ENCODE data around the gene IMPDH1. TPM values are rescaled to one million over a fixed set of nuclear protein-coding genes. Genes with fewer than 3 reads are reported as not detected.

Gene IMPDH1
- total RNA-seq, 1 donor from 2014 or later: 81.7 TPM

DNA sequence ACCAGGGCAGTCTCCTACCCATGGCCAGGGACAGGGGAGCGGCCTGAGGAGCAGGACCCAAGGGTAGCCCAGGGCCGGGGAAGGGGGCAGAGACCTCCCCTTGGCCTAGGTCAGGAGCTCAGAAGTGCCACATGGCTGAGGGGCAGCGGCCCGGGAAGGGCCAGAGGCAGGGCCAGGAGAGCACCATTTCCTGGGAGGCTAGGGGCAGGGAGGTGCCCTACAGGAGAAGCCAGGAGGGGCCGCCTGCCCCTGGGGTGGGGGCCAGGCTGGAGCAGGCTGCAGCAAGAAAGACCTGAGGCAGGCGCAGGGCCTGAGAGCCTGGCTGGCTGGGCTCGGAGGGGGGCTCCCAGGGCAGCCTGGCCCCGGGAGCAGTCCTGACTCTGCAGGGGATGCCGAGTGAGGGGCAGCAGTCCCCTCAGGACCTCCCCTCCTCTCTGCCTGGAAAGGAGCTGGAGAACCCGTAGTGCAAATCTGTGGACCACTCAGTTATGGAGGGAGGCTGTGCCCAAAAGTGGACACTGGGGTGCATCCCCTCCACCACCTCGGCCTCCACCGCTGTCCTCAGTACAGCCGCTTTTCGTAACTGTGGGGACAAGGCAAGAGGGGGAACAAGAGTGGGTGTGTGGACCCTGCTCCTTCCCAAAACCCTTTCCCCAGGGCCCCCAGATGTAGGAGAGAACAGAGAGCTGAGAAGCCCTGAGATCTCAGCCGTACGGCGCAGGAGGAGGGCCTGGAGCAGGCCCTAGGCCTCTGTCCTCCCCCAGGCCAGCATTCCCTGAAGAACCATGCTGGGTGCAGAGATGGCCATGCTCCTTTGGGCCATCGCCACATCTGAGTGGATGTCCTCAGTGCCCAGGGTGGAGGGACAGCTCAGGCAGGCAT lies 17.1 kb downstream of the IMPDH1 start:
- Mint-ChIP-seq H3K4me3 (ENCODE audit: unreplicated experiment) (no peak overlapping the region), H3K36me3 (ENCODE audit: unreplicated experiment) (peaks cover 5% of the 10 kb centered on the region), H3K27ac (ENCODE audit: unreplicated experiment) (no peak overlapping the region), H3K9me3 (ENCODE audit: unreplicated experiment) (peaks cover 5% of the 10 kb centered on the region), H3K4me1 (ENCODE audit: low read depth, unreplicated experiment) (no peaks in the 10 kb centered on the region), H3K27me3 (ENCODE audit: unreplicated experiment) (no peaks in the 10 kb centered on the region)
- DNase-seq: no peak
- TF ChIP-seq, protein P1, sequence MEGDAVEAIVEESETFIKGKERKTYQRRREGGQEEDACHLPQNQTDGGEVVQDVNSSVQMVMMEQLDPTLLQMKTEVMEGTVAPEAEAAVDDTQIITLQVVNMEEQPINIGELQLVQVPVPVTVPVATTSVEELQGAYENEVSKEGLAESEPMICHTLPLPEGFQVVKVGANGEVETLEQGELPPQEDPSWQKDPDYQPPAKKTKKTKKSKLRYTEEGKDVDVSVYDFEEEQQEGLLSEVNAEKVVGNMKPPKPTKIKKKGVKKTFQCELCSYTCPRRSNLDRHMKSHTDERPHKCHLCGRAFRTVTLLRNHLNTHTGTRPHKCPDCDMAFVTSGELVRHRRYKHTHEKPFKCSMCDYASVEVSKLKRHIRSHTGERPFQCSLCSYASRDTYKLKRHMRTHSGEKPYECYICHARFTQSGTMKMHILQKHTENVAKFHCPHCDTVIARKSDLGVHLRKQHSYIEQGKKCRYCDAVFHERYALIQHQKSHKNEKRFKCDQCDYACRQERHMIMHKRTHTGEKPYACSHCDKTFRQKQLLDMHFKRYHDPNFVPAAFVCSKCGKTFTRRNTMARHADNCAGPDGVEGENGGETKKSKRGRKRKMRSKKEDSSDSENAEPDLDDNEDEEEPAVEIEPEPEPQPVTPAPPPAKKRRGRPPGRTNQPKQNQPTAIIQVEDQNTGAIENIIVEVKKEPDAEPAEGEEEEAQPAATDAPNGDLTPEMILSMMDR (IDR thresholded peaks at IDR 0.05; ENCODE audit: partially characterized antibody, unreplicated experiment): no peak

DNA sequence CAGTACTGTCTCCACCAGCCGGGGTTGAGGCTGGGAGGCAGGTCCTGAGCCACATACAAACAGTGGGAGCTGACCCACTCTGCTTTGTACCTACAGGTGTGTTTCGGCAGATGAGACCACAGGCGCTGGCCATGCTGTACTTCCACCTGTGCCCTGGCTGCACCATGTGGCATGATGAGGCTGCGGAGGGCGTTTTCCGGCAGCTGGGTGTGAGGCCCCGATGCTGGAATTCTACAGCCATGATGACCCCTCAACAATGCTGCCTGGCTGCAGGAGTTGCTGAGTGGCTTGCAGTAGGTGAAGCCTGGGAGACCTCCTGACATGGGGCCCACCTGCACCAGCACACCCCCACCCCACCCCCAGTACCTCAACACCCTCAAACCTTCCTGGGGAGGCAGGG lies 18.0 kb downstream of the IMPDH1 start:
- H3K9me3 Mint-ChIP-seq (ENCODE audit: unreplicated experiment): peaks cover 5% of the 10 kb centered on the region
- TF ChIP-seq, protein P1 (IDR thresholded peaks at IDR 0.05; ENCODE audit: partially characterized antibody, unreplicated experiment): no peak
- no peaks in the 10 kb centered on the region for H3K4me1 Mint-ChIP-seq (ENCODE audit: low read depth, unreplicated experiment)
- H3K36me3 Mint-ChIP-seq (ENCODE audit: unreplicated experiment): peaks cover 2% of the 10 kb centered on the region
- H3K27me3 Mint-ChIP-seq (ENCODE audit: unreplicated experiment): no peaks in the 10 kb centered on the region
- no peak for DNase-seq
- H3K4me3 Mint-ChIP-seq (ENCODE audit: unreplicated experiment): no peak overlapping the region
- no peak overlapping the region for H3K27ac Mint-ChIP-seq (ENCODE audit: unreplicated experiment)

DNA sequence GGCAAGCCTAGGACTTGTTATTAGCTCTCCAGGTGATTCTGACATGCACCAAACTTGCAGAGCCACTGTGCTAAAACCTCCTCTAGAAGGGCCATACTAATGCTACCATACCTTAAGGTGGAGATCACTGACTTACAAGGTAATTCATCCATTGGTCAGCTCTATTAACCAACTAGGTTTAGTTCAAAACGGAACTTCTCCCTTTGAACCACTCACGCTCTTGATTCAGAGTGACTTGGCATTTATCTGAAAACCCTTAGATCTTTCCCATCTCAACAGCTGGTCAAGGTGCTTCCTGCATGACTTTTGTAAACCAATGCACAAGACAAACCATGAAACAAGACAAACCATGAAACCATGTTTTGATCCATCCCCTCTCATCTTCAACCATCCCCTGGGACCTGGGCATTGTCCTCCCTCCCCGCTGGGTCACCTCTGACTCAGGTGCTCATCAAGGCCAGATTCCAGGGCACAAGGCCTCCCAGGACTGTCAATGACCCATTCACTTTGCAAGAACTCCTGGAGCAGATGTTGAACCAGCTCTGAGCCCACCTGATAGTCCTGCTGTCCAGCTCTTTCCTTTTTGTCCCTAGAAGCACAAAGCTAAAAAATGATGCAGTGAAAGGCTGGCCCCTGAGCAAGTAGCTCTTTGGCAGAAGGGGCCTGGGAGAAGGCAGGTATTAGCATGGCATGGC lies 18.8 kb downstream of the IMPDH1 start:
- H3K4me1 Mint-ChIP-seq (ENCODE audit: low read depth, unreplicated experiment): no peaks in the 10 kb centered on the region
- H3K9me3 Mint-ChIP-seq (ENCODE audit: unreplicated experiment): peaks cover 8% of the 10 kb centered on the region
- H3K4me3 Mint-ChIP-seq (ENCODE audit: unreplicated experiment): no peak overlapping the region
- no peaks in the 10 kb centered on the region for H3K36me3 Mint-ChIP-seq (ENCODE audit: unreplicated experiment)
- H3K27me3 Mint-ChIP-seq (ENCODE audit: unreplicated experiment): no peaks in the 10 kb centered on the region
- no peak for DNase-seq
- TF ChIP-seq, protein P1 (IDR thresholded peaks at IDR 0.05; ENCODE audit: partially characterized antibody, unreplicated experiment): no peak
- H3K27ac Mint-ChIP-seq (ENCODE audit: unreplicated experiment): no peak overlapping the region

DNA sequence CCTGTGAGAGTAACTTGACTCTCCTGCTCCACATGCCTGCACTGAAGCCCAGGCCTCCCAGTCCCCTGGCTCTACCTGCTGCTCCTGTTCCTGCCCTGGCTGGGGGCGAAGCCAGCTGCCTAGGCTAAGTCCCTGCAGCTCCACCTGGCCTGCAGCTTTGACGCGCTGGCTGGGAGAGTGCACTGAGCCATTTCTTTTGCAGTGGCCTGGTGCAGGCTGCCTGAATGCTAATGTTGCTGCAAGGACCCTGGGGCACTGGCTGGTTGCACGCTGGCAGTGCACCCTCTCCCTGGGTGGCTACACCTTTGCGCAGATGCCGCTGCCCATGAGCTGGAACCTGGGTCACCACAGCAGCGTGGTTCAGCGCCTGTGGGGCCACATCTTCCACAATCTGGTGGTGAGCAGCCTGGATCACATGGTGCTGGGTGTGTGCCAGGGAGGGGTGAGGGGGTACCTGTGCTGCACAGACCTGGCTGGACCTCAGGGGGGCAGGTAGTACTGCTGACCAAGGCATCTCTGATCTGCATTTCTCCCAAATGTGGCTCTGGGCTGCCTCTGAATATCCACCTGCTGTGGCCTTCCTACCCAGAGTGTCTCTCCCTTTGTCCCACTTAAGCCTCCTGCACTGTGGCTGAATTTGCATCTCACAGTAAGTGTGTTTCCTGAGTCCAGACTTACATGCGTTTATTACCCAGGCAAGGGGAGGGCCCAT lies 20.0 kb downstream of the IMPDH1 start:
- no peak overlapping the region for H3K27ac Mint-ChIP-seq (ENCODE audit: unreplicated experiment)

More for the DNA sequence above, 20.0 kb downstream of the IMPDH1 start:
- H3K27me3 Mint-ChIP-seq (ENCODE audit: unreplicated experiment): no peaks in the 10 kb centered on the region
- DNase-seq: no peak
- no peak overlapping the region for H3K4me3 Mint-ChIP-seq (ENCODE audit: unreplicated experiment)
- no peaks in the 10 kb centered on the region for H3K4me1 Mint-ChIP-seq (ENCODE audit: low read depth, unreplicated experiment)
- no peaks in the 10 kb centered on the region for H3K36me3 Mint-ChIP-seq (ENCODE audit: unreplicated experiment)
- H3K9me3 Mint-ChIP-seq (ENCODE audit: unreplicated experiment): peaks cover 10% of the 10 kb centered on the region
- TF ChIP-seq, protein P1 (IDR thresholded peaks at IDR 0.05; ENCODE audit: partially characterized antibody, unreplicated experiment): no peak
